Parathyroid adenoma (tissue), 2 donors: ENCODE data around the gene EYA4.

Source experiments
- H2AFZ ChIP-seq: fragments of 300-600 bp; sonication (generic); one replicate; pipeline ENCODE4 v1.7.0; 2017; ENCODE audit warnings: antibody characterized with exemption, mild to moderate bottlenecking
- H3K27ac ChIP-seq: fragments of 300-600 bp; sonication (generic); one replicate; pipeline ENCODE4 v1.7.0; 2017
- H3K27me3 ChIP-seq: fragments of 300-600 bp; sonication (generic); one replicate; pipeline ENCODE4 v1.7.0; 2017; ENCODE audit warnings: low read length; ENCODE audit not compliant: control insufficient read depth, insufficient read depth
- H3K36me3 ChIP-seq: fragments of 300-600 bp; sonication (generic); one replicate; pipeline ENCODE4 v1.7.0; 2017; ENCODE audit warnings: low read length; ENCODE audit not compliant: control insufficient read depth, insufficient read depth
- H3K4me1 ChIP-seq: fragments of 300-600 bp; sonication (generic); one replicate; pipeline ENCODE4 v1.7.0; 2017; ENCODE audit warnings: control low read depth
- H3K4me2 ChIP-seq: fragments of 300-600 bp; sonication (generic); one replicate; pipeline ENCODE4 v1.7.0; 2017; ENCODE audit warnings: low read length
- H3K4me3 ChIP-seq: fragments of 300-600 bp; sonication (generic); one replicate; pipeline ENCODE4 v1.7.0; 2017; ENCODE audit warnings: low read depth, low read length
- H3K79me2 ChIP-seq: fragments of 300-600 bp; sonication (generic); one replicate; pipeline ENCODE4 v1.7.0; 2017; ENCODE audit warnings: control low read depth
- H3K9ac ChIP-seq: fragments of 300-600 bp; sonication (generic); one replicate; pipeline ENCODE4 v1.7.0; 2017; ENCODE audit warnings: mild to moderate bottlenecking
- H3K9me3 ChIP-seq: fragments of 300-600 bp; sonication (generic); one replicate; pipeline ENCODE4 v1.7.0; 2017; ENCODE audit warnings: low read length; ENCODE audit not compliant: control insufficient read depth
- CTCF ChIP-seq: fragments of 300-600 bp; sonication (generic); IDR thresholded peaks from one replicate; pipeline ENCODE4 v1.7.0; 2017; ENCODE audit warnings: antibody characterized with exemption, mild to moderate bottlenecking
- donor health status: primary hyperparathyroidism.

The EYA4 gene

GRCh38 chr6:133227344-133227743 lies 13.8 kb upstream of the EYA4 start:
- H3K9me3 ChIP-seq, result no peaks in the 10 kb centered on the region
- no peaks in the 10 kb centered on the region for H3K36me3 ChIP-seq
- no peak overlapping the region for H3K27ac ChIP-seq
- no peak overlapping the region for H2AFZ ChIP-seq
- H3K4me1 ChIP-seq, result no peaks in the 10 kb centered on the region
- no peak for TF ChIP-seq CTCF
- no peak overlapping the region for H3K4me3 ChIP-seq
- H3K9ac ChIP-seq, result no peak overlapping the region
- no peaks in the 10 kb centered on the region for H3K79me2 ChIP-seq
- H3K4me2 ChIP-seq, result no peak overlapping the region
- H3K27me3 ChIP-seq, result no peaks in the 10 kb centered on the region

GRCh38 chr6:133230052-133230451 lies 11.1 kb upstream of the EYA4 start:
- Histone ChIP-seq H3K79me2 (no peaks in the 10 kb centered on the region), H3K9me3 (no peaks in the 10 kb centered on the region), H3K36me3 (no peaks in the 10 kb centered on the region), H3K27ac (no peak overlapping the region), H3K27me3 (no peaks in the 10 kb centered on the region), H3K4me2 (no peak overlapping the region), H2AFZ (no peak overlapping the region), H3K4me1 (no peaks in the 10 kb centered on the region), H3K9ac (no peak overlapping the region), H3K4me3 (no peak overlapping the region)
- TF ChIP-seq CTCF, result no peak

GRCh38 chr6:133235221-133235620 lies 5.9 kb upstream of the EYA4 start:
- Histone ChIP-seq H3K36me3 (no peaks in the 10 kb centered on the region), H3K9me3 (no peaks in the 10 kb centered on the region), H3K9ac (no peak overlapping the region), H3K4me2 (no peak overlapping the region), H3K4me1 (no peaks in the 10 kb centered on the region), H3K79me2 (no peaks in the 10 kb centered on the region), H2AFZ (no peak overlapping the region), H3K27me3 (no peaks in the 10 kb centered on the region), H3K27ac (no peak overlapping the region), H3K4me3 (no peak overlapping the region)
- no peak for TF ChIP-seq CTCF

GRCh38 chr6:133236932-133237331 lies 4.2 kb upstream of the EYA4 start:
- peaks cover 6% of the 10 kb centered on the region for H3K27me3 ChIP-seq
- no peaks in the 10 kb centered on the region for H3K79me2 ChIP-seq
- no peaks in the 10 kb centered on the region for H3K36me3 ChIP-seq
- H3K4me2 ChIP-seq, result no peak overlapping the region
- H3K9ac ChIP-seq, result no peak overlapping the region
- no peak overlapping the region for H3K4me3 ChIP-seq
- H3K4me1 ChIP-seq, result no peaks in the 10 kb centered on the region
- H3K9me3 ChIP-seq, result no peaks in the 10 kb centered on the region
- no peak overlapping the region for H2AFZ ChIP-seq
- H3K27ac ChIP-seq, result no peak overlapping the region
- TF ChIP-seq CTCF, result no peak

GRCh38 chr6:133240511-133241085 lies 559 bp upstream of the EYA4 start:
- H2AFZ ChIP-seq, result peak overlapping the region; percentile 47
- no peak overlapping the region for H3K9ac ChIP-seq
- H3K9me3 ChIP-seq, result peaks cover 2% of the 10 kb centered on the region
- H3K27me3 ChIP-seq, result peaks cover 6% of the 10 kb centered on the region
- H3K79me2 ChIP-seq, result no peaks in the 10 kb centered on the region
- H3K36me3 ChIP-seq, result no peaks in the 10 kb centered on the region
- H3K27ac ChIP-seq, result no peak overlapping the region
- H3K4me3 ChIP-seq, result no peak overlapping the region
- no peaks in the 10 kb centered on the region for H3K4me1 ChIP-seq
- peak overlapping the region; percentile 53 for H3K4me2 ChIP-seq
- no peak for TF ChIP-seq CTCF
